ENCODE results near the gene LRRC3C.
"Not testable (repeated sequence)": the region's sequence is repeated elsewhere in the genome, so short reads cannot be mapped to it uniquely, and the experiment has no call there.

LRRC3C gene

DNA sequence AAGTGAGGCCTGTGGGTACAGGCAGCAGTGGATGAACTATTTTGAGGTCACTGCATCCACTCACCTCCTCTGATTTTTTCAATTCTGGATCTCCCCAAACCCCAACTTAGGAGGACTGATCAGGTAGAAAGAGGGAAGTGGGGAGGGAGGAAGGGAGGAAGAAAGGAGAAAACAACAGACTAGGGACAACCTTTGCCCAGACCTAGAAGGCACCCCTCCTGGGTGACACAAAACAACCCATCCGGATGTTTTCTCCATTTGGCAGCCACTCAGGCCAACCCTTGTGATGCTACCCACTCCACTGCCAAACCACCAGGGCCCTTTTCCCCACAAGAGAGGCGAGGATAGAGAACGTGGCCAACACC lies 2.9 kb upstream of the LRRC3C start:
- no peak for DNase-seq

DNA sequence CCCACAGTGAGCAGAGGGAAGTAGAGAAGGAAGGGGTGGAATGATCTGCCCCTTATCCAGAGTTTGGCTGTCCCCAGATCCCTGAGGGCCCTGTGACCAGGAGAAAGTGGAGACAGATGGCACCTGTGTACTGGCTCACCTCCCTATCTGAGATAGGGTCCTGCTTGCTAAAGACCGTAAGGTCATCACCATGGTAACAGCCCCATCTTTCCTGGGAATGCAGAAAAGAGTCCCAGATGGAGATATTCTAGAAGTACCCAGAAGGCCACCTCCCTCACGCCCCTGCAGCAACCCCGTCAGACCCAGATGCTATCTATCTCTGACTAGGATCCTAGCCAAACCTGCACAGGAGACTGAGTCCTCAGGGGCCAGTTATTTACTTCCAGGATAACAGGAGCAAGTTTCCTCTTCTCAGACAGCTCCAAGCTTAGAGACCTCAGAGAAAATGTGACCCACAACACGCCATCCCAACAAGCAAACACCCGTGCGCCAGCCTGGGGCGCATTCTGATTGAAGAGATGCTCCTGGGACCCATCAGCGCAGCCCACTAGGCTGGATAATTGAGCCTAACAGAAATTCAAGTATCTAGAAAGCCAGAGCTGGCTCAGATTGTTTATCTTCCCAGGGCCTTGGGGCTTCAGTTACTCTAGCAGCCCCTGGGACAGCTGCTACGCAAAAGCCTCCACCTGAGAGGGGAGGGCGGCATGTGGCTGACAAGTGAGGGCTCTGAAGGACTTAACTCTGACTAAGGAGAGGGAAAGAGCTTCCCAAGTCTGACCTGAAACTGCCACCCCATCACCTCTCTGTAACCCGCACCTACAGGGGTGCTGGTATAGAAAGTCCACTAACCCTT lies 2.0 kb upstream of the LRRC3C start:
- DNase-seq: no peak

DNA sequence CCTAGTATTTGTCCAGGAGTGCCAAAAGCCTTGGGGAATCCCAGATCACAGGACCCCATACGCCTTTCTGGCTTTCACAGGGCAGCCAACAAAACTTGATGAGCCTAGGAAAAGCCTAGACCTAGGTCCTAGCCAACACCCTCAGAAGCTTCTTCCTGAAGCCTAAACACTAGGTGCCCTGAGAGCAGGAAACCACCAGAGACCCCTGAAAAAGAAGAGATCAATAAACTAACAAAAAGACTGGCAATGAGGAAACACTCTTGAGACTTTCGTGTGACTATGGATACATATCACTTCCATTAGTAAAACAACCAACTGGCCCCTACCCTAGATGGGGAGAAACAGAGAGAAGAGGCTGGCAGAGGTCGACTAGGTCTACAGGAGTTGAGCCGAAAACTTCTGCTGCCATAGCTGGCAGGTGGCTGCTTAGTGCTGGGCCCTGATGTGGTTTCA lies 1.4 kb upstream of the LRRC3C start:
- no peak for DNase-seq

DNA sequence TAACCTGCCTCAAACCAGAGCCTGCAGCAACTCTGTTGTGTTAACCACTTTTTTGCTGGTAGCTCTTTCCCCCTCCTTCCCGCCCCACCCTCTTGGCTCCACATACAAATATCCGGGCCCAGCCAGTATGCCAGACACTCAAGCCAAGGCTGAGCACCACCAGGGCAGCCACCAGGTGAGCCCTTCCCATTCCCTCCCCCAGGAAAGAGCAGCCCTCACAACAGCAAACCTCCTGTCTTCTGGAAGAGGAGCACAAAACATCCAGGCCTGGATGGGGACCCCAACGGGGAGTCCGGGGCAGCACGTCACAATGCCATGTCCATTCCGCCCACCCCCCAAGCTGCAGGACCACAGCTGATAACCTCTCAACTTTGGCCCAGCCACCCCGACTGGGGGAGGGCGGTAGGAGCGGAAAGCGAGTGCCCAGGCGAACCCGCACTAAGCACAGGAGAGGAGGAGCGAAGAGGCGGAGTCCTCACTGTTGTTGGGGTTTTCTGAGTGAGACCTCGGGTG lies 888 bp upstream of the LRRC3C start:
- peak; percentile 40 for DNase-seq

DNA sequence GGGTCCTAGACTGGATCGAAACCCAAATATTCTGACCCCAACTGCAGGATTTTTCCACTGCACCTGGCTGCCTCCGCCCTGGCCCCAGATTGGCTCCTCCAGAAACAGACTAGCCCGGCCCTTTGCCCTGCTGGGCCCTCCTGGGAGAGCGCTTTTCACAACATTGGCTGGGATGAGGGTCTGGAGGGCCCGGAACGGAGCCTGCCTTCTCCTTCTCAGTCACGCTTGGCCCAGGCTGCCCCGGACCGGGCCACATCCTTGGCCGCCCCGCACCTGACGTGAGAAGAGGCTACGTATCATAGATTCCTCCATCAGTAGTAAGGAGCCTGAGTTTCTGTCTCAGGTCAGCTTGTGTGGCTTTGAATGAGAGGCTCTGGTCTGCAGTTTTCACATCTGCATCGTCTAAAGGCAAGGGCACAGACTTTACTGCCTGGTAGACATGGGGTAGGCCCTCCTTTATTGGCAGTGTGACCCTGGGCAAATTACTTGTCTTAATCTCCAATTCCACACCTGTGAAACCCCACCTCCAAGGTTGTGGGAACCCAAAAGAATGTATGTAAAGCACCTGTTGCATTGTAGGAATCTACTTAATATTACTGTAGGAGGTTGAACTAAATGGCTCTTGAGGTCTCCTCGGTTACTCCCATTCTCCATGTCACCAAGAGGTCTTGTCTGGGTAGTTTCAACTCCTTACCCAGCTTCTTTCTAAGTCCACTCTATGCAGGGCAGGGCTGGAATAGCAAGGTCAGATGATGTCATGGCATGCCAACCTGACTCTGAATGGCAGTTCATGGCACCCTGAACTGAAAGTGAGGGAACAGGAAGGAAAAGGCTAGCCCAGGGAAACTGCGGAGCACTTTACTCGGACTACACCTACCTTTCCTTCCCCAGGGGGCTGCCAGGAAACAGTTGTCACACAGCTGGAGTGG lies 661 bp downstream of the LRRC3C start:
- no peak for DNase-seq

DNA sequence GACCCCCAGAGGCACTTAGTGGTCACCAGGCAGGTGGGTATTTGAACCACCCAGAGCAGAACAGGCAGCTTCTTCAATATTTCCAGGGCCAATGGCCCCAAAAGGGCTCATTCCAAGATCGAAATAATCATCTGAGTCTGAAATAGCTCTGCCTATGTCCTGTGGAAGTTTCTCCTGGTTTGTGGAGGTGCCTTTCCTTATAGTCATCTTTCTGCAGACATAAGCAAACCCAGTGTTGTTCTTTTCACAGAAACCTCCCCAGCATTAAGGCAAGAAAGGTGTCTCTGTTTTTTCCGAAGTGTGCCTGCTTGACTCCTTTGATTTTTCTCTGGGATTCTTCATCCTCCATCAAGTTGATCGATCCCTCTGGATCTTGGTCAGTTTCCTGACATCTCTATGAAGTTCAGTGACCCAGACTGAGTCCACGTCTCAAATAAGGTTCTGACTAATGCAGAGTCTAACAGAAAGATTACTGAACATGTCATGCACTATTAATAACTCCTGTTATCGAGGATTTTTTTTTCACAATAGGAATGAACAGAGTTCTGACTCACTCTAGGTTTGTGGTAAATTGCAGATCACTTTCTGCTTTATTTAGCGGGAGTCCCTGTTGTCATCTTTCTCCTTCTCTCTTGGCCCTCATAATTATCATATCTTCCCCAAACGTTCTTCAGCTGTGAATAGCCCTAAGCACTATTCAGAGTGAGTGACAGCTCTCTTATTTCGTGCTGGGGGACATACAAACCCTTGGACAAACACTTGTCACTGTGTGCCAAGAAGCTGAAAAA lies 1.5 kb downstream of the LRRC3C start:
- no peak for DNase-seq

DNA sequence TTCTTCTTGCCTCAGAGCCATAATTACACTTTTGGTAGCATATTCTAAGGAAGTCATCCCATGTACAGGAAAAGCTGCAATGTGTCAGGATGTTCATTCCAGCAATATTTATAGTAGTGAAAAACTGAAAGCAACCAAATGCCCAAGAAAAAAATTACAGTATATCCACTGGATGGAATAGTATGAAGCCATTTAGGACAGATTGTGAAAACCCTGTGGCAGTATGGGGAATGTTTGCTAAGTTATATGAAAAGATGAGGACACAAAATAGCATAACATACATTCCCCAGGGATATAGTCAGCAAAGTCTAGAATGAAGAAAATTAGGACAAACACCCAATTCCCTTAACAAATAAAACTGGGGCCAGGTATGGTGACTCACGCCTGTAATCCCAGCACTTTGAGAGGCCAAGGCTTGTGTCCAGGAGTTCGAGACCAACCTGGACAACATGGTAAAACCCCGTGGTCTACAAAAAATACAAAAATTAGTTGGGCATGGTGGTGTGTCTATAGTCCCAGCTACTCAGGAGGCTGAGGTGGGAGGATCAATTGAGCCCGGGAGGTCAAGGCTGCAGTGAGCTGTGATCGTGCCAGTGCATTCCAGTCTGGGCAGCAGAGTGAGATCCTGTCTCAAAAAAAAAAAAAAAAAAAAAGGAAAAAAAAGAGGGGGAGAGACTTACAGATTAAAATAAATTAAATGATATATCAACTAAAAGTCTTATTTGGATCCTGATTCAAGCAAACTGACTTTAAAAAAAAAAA lies 2.3 kb downstream of the LRRC3C start:
- DNase-seq: no peak

DNA sequence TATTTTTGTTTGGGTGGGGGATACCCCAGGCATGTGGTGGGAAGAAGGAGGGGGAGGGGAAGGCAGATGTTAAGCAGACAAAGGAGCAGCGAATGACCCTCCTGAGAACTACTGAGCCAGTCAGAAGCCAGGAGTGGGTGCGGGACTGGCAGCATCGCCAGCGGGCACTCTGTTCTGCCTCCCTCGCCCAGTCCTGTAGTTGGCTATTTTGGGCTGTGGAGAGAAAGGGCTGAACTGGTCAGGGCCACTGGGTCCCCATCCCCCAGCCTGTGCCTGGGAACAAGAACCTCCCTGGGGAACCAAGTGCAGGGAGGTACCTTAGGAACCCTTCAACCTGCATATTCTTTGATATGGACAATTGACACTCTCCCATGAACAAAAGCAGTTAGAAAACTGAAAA lies 6.4 kb downstream of the LRRC3C start:
- no peak for DNase-seq

DNA sequence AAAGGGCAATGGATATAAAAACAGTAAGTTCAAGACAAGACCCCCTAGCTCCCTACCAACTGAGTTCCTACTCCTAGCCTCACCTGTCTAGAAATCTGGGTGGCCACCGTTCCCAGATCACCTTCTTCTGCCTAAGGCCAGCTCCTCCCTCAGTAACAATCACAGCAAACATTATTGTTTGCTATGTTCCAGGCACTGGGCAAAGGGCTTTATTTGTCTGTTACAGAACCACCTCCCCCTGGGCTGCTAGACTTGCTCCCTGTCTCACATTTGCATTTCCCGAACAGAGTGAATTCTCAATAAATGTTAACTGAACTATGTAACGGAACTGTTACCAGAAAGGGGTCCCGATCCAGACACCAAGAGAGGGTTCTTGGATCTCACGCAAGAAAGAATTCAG lies 6.8 kb downstream of the LRRC3C start:
- no peak for DNase-seq

DNA sequence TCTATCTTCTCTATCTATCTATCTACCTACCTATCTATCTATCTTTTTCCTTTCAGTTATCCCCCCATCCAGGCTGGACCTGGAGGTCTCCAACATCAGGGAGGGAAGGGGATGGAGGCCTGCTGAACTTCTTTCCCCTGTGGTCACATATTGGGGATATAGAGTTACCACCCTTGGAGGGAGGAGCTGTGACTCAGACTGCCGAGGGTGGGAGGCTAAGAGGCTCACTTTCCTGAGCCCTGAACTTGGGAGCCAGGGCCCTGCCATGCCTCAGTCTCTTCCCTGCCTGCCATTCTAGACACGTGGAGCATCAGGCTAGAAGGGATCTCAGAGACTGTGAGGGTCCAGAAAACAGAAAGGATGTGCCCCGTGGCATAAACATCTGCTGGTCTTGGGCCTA lies 8.4 kb downstream of the LRRC3C start:
- no peak for DNase-seq

DNA sequence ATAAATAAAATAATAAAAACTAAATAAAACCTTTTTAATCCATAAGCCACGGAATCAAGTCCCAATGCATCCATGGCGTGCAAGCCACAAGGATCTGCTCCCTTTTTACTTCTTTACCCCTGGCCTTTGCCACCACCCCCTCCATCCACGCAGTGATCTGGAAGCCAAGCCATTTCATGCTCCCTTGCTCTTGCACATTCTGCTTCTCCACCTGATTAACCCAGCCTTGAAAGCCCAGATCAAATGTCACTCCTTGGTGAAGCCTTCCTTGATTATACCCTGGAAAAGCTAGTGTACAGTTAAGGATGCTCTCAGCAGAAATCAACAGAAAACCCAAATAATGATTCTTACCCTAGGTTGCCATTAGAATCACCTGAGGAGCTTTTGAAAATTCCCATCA lies 9.9 kb downstream of the LRRC3C start:
- DNase-seq: no peak

DNA sequence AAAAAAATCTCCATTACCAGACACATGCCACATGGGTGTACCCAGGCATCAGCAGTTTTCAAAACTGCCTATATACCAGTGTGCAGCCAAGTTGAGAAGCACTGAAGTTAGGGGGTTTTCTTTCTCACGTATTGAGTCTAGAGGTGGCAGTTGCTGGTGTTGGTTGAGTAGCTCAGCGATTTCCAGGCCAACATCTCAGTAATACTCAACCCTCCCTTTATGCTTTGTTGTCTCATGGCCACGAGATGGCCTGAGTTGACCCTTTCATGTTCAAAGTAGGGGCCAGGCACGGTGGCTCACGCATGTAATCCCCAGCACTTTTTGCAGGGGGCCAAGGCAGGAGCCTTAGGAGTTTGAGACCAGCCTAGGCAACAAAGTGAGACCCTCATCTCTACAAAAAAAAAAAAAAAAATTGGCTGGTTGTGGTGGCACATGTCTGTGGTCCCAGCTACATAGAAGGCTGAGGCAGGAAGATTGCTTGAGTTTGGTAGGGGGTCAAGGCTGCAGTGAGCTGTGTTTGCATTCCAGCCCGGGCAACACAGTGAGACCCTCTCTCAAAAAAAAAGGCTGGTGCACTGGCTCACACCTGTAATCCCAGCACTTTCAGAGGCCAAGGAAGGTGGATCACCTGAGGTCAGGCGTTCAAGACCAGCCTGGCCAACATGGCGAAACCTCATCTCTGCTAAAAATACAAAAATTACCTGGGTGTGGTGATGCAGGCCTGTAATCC lies 10.8 kb downstream of the LRRC3C start:
- DNase-seq: no peak

DNA sequence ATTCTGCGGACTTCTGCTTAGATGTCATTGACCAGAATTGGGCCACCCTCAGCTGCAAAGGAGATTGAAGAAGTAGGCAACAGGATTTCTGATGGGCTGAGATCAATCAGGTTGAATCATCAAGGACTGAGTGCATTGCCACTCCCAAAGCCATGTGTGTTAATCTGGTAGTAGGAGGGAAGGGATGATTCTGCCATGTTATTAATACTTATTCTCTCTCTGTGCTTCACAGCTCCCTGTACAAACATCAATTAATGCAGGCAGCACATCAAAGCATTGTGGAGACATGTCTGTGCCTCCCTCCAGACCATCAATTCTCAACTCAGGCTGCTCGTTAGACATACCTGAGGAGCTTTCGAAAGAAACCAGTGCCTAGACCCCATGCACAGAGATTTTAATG lies 11.6 kb downstream of the LRRC3C start:
- DNase-seq: no peak

DNA sequence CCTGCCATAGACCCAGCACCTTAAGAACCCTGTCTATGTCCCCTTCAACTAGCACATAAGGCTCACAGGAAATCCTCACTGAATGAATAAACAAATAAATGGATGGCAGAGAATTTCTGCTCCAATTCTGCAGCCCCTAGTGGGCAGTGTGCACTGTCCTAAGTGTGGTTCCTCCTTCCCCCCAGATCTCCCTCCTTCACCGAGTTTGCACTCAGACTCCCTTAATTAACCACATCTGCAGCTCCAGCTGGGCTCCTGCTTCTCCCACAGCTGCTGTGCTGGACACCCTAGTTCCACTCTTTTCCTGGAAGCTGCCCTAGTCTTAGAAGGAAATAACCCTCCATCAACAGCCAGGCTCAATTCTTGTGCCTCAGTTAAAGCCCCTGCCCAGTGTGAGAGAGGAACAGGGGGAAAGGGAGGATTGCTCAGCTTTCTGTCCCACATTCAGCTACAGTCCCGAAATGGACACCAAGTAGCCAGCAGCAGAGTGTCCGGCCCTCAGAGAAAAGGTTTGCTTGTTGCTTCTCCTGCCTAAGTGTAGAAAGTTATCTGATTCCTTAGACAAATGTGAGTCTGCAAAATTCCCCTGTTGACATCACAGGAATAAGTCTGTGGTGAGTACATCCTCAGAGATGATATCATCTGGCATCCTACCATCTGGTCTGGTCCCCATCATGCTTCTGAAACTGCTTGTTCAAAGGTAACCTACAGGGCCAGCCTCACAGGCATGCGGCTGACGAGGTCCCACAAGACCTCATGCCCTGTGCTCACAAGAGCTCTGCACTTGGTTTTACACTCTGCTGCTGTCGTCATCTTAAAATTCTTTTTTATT lies 12.3 kb downstream of the LRRC3C start:
- DNase-seq: peak; percentile 77

DNA sequence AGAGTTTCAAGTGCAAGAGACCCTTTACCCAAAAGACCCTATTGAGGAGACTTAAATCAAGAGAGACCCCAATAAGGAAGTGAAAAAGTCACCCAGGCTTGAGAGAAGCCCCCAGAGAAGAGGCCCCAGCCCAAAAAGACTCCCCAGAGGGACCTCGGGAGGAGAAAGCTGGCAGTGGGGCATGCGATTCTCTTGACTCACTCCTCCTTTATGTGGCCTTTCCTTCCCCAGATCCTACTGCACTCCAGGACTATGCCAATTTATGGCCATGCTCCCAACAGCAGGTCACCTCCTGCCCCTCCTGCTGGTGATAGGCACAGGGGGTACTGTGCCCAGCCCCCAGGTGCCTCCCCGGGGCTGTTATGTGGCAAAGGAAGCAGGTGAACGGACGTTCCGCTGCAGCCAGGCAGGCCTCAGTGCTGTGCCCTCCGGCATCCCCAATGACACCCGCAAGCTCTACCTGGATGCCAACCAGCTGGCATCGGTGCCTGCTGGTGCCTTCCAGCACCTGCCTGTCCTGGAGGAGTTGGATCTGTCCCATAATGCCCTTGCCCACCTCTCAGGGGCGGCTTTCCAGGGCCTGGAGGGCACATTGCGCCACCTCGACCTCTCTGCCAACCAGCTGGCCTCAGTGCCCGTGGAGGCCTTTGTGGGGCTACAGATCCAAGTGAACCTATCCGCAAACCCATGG lies 16.3 kb downstream of the LRRC3C start:
- no peak for DNase-seq

DNA sequence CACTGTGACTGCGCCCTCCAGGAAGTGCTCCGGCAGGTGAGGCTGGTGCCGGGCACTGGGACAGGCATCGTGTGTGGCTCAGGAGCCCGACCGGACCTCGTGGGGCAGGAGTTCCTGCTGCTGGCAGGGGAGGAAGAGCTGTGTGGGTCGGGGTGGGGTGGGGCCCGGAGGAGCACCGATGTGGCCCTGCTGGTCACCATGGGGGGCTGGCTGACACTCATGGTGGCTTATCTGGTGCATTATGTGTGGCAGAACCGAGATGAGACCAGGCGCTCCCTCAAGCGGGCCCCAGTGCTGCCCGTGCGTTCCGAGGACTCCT lies 16.8 kb downstream of the LRRC3C start:
- DNase-seq: no peak

DNA sequence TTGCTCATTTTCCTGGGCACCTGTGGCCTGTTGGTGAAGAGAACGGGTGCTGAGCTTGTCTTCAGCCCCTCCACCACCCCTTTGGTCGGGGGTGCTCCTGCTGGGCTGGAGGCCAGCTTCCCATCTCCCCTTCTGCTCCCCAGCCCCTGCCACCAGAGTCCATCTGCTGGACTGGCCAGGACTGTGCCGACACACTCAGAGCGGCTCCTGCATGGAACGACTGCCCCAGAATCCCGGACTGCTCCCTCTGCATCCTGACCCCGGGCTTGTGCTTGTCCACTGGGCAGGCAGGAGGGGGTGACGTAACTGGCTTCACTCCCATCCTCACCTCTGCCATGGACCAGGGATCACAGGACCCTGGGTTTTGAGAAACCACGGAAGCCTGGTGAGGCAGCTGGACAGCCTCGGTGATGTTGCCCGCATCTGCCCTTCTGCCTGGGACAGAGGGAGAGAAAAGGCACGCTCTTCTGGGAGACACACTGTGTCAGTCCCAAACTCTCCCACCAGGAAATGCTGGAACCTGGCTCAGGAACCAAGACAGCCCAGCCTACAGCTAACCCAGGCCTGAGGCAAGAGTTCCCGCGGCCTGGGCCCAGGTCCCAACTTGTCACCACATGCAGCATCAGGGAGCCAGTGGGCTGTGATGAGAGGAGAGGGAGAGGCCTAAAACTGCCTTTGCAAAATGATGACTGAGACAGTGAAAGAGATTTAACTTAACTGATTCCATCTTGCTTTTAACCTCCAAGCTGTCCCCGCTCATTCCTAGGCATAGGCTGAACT lies 19.2 kb downstream of the LRRC3C start:
- no peak for DNase-seq

DNA sequence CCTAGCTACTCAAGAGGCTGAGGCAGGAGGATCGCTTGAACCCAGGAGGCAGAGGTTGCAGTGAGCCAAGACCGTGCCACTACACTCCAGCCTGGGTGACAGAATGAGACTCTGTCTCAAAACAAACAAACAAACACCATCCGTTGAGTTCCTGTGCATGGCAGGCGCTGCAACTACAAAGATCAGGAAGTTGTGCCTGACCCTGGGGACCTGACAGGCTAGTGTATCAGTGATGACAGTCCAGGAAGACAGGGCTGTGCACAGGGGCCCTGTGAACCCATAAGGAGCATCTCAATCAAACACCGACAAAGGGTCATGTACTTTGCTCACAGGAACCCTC lies 20.9 kb downstream of the LRRC3C start:
- not testable (repeated sequence) for DNase-seq

DNA sequence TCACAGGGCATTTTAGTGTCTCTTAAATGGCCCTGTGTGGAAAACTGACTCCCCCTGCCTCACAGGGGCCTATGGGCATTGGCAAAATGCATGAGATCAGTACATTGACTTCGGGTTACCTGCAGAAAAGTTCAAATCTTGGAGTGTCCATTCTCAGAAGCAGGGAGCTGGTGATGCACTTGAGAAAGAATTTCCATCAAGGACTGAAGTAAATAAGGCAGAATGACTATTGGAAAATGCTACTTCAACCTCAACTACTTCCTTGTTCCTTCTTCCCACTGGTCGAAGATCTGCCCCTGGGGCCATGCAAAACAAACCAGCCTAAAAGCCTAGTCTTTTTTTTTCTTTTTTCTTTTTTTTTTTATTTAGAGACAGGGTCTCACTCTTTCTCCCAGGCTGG lies 21.5 kb downstream of the LRRC3C start:
- DNase-seq: no peak
